GM18511 (cell line): ENCODE results near the gene NENF.
"Not testable (repeated sequence)": the region's sequence is repeated elsewhere in the genome, so short reads cannot be mapped to it uniquely, and the experiment has no call there.

Experiments
- ATAC-seq: cut with Tn5 transposase; IDR thresholded peaks from one replicate; pipeline ENCODE4 v1.9.1; 2021; ENCODE audit warnings: mild to moderate bottlenecking, moderate library complexity; ENCODE audit not compliant: unreplicated experiment

NENF gene

DNA sequence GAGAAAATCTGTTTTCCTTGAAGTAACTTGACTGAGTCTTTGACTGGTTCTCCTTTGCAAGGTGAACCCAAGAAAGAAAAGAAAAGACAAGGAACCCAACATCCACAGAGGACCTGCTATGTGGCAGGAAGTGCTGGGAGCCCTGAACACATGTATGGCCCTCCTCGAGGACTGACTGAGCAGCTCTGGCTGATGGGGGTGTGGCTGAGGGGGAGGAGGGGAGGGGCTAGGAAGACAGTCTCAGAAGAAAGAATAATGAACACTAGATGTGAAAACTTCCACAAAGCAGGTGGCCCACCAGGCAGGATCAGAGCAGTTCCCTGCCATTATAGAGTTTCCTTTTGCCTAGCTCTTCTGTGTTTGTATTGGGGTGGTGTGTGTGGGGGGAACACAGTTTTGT is 26.1 kb downstream of the NENF start:
- no peak for ATAC-seq

DNA sequence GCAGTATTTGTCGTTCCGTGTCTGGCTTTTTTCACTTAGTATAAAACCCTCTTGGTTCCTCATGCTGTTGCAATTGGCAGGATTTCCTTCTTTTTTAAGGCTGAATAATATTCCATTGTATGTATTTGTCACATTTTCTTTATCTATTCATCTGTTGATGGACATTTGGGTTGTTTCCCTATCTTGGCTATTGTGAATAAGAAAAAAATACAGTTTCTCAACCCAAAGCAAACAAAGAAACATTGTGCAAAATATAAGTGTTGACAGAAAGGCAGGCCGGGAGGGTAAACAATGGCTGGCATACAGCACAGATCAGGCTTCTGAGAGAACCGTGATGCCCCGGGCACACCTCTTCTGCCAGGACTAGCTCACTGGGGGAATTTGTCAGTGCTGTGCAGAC is 26.9 kb downstream of the NENF start:
- ATAC-seq = no peak

DNA sequence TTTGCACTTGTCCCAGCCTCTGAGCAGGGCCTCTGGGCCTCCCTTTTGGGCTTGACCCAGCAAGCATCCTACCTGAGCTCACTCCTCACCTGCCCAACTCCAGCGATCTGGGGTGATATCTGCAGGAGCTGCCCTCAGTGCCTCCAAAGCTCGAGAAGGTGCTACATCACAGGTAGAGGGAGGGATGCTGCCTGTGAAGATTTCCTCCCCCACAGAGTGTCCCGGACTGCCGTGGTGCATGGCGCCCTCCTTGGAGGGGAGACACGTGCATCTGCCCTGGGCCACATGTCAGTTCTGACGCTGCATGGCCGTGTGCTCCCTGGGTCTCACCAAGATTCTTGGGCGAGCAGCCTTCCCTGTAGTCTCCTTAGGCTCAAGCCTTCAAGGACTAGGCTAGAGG is 27.7 kb downstream of the NENF start:
- no peak for ATAC-seq

DNA sequence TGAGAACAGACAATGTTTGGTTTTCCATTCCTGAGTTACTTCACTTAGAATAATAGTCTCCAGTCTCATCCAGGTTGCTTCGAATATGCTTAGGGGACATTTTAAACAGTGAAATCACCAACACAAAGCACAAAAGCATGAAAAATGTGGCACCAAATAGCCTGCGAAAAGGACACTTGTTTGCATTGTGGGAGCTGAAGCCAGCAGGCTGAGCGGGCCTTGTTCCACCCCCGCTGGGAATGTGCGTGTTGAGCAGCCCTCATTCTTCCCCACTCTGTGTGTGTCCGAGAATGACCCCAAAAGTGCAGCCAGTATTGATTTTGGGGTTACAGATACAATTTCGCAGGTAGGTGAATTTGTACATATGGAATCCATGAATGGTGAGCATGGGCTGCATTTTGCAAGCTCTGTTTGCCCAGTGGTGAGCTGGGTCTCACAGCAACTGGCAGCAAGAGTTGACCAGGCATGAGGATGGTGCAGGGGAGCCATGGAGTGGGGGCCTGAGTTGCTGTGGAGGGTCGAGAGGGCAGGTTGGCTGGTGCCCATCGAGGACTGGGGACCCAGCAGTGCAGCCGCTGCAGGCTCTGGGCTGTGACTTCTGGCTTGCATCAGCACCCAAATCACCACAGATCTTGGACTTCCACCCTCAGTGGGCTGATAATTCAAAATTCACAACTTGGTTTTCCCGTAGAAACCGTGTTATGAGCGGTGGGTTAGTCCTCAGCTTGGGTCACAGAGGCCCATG is 29.4 kb downstream of the NENF start:
- no peak for ATAC-seq

DNA sequence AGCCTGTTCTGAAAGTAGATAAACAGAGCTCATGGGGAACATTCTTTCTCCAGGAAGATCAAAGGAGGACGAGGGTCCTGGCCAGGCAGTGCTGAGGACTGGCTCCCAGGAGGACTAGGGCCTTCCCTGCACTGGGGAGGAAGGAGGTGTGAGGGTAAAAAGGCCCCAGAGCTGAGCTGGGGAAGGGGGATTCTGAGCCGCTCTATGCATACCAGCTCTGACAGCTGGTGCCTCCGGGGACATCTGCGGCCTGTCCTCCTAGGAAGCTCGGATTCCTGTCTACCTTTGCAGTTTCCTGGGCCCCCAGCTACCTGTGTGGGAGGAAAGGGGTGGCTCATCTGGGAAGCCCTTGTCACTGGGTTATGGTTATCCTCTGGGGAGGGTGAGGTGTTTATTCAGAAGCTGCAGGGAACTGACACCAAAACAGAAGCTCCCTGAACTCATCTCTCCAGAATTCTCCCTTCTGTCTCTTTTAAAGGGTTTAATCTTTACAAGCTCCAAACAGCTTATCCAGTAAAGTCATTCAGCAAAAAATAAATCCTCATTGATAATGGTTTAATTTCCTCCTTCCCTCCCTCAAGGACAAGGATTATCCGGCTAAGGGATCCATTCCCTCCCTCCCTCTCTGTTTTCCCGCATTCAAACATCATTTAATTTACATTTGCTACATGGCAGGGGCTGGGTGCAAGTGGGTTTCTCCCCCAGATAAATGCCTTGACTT is 31.0 kb downstream of the NENF start:
- ATAC-seq = no peak

DNA sequence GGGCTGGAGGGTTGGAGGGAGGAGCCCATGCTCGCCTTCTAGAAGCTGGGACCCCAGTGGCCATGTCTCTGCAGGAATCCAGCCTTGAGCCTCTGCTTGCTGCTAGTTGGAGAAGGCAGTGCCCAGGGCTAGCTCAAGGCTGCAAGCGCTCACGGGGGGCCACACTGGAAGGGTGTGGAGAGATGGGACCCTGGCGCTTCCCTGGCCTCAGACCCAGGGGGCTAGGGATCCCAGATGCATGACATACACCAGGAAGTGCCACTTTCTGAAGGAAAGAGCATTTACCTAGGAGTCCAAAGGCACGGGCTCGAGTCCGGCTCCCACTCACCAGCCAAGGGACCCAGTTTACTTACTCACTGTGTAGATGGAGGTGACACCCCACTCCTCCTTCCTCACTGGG is 32.6 kb downstream of the NENF start:
- ATAC-seq = no peak

DNA sequence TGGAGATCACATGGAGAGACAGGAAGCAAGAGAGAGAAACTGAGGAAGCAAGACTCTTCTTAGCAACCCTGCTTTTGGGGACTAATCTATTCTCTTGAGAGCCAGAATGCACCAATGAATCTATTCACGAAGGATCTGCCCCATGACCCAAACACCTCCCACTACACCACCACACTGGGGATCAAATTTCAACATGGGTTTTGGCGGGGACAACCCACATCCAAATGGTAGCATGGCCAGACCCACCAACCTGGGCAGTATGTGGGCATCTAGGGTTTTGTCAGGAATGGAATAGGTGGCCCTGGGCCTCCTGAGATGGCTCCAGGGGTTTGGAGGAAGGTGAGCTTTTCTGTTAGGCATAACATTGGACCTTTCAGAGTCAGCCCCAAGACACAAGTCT is 33.7 kb downstream of the NENF start:
- ATAC-seq = no peak

DNA sequence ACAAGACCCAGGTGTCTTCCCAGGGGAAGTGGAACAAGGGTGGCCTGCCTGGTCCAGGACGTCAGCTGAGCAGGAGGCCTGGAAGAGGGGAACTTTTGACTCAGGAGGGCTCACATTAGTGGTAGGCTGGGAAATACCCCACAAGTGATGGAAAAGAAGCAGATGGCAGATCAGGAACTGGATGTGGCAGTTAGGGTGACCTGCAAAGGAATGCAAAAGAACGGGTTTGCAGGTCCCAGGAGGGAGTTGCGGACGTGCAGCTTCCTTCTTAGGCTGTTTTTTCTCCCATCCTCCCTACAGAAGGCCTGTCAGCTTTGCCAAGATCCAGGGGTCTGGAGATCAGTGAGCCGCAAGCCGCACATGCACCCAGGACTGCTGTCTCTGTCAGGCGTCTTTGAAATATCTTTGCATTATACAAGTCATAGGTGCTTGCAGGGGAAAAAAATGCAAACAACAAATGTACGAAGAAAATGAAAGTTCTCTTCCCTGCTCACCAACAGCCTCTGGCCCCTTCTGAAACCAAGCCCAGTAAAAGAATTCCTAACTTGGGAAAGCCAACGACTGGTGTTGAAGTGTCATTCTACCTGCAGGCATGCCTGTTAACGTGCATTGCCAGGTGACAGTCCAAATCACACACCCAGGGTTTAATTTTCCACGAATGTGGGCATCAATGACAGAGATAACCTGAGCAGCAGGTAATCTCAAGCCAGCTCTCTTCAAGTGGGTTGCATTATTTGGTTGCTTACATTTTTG is 34.4 kb downstream of the NENF start:
- ATAC-seq = no peak

DNA sequence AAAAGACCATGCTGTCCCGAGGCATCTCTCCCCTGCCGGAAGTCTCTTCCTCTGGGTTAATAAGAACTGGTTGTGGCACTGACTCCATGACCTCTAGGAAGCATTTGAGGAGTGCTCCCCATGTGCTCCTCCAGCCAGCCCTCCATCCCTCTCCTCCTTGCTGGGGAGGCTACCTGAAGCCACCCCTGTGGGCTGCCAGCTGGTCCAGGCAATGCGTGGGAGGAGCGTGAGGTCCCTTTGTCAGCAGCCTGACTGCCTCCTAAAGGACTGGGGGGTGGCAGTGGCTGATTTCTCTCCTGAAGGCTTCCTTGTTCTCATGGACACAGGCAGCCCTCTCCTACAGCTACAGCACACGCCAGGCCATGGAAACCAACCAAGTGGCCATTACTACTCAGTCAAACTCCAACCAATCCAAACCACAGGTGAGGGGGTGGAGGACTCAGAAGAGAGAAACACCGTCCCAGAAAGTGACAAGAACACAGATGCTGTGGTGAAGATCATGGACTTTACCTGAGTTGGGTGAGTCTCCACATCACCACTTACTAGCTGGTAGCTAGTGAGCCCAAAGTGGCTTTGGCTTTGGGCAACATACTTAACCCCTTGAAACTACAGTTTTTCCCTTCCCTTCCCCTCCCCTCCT is 35.2 kb downstream of the NENF start:
- ATAC-seq = no peak

DNA sequence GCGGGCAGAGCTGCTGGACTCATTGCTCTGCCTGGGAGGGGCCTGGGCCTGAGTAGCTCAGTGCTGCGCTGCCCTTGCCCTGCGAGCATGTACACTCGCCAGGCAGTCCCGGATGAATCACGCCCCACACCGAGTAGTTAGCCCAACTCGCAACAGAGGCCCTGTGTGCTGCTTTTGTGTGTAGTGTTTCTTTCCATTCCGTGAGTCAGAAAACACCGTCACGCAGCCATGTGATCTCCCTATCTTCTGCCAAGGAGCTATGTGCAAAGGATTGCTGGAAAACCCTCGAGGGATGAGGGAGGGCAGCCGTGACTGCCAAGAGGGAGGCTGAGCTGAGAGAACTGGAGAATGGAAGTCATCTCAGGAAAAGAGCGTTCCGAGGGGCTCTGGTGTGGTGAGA is 37.3 kb downstream of the NENF start:
- no peak for ATAC-seq

DNA sequence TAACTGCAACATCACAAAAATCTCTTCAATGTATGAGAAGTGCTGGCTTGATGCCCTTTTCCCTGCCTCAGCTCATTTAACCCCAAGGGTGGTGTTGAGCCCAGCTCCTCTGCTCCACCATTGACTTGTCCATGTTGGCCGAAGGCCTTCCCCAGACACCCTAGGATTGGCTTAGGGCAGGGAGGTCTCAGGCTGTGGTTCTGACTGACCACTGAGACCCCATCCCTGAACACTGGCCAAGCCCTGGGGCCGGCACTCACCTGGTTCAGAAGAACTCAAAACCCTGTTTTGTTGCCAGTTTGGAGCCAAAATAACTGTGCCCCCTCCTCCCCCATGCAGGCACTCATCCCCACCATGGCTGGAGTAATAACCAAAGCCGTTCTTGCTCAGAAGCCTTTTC is 38.6 kb downstream of the NENF start:
- no peak for ATAC-seq

DNA sequence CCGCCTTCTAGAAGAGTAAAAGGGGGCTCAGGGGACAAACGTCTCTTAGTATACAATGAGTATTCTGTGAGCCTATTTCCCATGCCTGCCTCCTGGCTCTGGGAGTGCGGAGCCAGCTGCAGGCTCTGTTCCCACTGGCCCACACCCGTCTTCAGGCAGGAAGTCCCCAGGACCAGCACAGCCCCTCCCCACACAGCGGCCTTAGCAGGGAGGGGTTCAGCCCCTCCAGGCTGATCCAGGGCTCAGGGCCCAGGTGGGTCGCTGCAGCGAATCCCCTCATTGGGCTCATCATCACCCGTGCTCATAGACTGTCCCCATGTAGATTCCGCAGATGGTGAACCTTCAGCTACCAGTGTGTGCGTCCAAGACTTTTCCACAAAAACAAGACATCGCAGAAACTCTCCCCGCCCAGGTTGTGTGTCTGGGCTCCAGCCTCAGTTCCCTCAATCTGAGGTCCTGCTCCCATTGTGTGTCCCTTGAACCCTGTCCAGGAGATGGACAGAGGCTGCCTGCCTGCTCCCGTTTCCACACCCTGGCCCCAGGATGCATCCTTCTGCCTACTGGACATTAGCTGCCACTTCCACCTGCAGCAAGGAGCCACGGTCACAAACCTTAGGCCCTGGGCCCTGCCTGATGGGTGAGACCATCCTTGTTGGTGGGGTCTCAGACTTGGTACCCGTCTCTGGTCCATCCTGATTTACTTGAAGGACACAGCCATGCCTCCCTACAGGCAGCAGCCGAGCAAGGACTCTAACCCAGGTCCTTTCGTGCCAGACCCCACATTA is 39.4 kb downstream of the NENF start:
- ATAC-seq = no peak

DNA sequence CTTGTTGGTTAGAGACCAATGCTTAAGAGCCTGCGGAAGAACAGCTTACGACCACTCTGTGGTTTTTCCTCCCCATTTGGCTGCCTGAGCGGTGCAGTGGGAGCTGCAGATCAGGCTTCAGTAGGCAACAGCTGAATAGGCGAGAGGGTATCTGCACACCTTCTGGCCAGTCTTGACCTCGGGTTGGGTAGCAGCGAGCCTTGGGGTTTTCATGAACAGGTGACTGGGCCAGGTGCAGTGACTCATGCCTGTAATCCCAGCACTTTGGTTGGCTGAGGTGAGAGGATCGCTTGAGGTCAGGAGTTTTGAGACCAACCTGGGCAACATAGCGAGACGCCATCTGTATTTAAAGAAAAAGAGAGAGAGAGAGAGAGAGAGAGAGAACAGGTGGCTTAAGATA is 41.0 kb downstream of the NENF start:
- no peak for ATAC-seq

DNA sequence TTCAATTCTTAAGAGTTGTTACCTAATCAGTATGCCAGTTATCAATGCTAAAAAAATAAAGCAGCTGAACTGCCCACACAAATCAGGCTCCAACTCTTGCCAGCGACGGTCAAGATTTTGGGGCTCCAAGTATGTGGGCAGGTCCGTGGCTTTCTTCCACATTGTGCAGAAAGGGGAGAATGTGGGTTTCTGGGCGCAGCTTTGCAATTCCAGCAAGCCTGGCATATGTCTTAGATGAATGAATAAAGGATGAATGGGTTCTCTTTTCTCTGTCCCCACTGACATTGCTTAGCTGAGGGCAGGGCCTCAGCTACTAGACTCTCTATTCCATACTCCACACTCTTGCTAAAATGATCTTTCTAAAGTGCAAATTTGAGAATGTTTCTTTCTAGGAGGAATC is 42.4 kb downstream of the NENF start:
- no peak for ATAC-seq

DNA sequence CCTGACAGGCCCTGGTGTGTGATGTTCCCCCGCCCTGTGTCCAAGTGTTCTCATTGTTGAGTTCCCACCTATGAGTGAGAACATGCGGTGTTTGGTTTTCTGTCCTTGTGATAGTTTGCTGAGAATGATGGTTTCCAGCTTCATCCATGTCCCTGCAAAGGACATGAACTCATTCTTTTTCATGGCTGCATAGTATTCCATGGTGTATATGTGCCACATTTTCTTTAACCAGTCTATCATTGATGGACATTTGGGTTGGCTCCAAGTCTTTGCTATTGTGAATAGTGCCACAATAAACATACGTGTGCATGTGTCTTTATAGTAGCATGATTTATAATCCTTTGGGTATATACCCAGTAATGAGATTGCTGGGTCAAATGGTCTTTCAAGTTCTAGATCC is 43.1 kb downstream of the NENF start:
- ATAC-seq = not testable (repeated sequence)

DNA sequence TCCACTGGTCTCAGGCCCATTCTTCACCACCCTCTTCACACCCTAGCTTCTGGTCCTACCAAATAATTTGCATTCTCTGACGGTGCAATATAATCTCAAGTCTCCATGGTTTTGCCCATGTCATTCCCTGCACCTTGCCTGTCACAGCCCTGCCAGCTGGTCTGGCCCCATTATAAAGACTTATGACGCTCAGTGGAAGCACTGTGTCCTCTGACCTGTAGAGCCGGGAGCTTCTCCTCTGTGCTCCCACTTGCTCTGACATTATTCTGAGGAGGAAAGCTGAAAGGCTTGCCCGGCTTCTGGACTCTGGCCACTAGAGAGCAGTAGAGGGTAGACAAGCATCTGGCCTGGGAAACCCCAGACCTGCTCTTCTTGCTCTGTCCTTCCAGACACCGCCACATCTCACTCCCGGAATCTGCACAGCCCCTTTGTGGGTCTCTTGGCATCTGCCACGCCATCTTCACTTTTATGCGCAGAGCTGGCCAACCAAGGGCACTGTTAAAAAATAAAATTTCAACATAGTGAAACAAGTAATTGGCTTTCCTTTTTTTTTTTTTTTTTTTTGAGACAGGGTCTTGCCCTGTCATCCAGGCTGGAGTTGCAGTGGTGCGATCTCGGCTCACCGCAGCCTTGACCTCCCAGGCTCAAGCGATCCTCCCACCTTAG is 44.4 kb downstream of the NENF start:
- peak; percentile 95 for ATAC-seq

DNA sequence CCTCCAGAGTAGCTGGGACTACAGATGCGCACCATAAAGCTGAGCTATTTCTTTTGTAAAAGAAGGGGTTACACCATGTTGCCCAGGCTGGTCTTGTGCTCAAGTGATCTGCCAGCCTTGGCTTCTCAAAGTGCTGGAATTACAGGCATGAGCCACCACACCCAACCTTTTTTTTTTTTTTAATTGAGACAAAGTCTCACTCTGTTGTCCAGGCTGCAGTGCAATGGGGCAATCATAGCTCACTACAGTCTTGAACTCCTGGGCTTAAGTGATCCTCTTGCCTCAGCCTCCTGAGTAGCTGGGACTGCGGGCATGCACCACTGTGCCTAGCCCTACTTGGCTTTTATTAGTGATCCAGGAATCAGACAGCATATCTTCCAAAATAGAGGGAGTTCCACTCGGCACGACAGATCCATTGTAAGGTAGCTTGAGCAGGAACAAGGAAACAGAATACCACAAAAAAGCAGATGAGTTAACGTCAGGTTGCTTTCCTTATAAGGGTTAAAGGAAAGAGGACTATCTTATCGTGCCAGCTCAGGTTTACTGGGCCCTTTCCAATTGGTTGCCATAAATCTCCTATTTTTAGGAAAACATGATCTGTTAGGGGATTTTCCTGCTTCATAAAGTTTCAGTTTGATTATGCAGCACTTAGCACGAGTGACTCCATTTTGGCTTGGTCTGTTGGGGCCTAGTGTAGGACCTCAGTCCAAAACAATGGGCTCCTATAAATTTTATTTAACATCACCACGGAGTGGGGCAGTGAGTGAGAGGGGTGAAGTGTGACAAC is 45.2 kb downstream of the NENF start:
- ATAC-seq = no peak

DNA sequence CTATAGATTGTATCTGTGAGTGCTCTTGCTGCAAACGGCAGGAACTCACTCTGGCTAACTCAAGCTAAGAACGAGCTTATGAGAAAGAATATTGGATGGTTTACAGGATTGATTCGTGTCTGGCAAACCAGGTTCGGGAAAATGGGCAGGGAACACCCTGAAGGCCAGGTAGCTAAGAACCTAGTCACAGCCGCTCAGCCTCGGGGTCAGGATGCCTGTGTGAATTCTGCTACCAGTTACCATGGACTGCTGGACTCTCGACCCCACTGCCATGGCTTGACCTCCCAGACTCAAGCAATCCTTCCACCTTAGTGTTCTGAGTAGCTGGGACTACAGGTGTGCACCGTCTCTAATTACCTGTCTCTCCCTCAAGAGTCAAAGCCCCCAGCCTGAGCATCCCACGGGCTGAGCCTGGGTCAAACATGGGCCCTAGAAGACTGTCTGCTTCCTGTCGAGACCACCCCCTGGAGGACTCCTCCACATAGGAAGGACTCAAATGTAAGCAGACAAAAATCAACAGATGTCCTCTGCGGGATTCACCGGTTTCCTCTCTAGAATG is 45.8 kb downstream of the NENF start:
- ATAC-seq = no peak

DNA sequence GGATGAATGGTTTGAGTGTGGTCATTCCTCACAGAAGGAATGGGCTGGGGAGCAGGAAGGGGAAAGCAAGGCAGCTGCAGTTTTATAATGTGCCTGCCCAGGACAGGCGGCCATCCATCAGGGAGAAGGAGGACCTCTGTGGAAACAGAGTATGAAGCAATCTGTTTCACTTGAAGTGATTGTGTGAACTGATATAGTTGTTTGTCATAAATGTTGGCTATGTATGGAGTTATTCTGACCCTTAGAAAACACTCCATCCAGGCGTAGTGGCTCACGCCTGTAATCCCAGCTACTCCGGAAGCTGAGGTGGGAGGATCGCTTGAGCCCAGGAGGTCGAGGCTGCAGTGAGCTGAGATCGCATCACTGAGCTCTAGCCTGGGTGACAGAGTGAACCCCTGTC is 46.5 kb downstream of the NENF start:
- ATAC-seq = no peak
